GM19324 (cell line): ENCODE data around the gene ZBTB7A.

Experiments
- ATAC-seq: cut with Tn5 transposase; IDR thresholded peaks from one replicate; pipeline ENCODE4 v1.9.1; 2021; ENCODE audit warnings: mild to moderate bottlenecking, moderate library complexity; ENCODE audit not compliant: unreplicated experiment, low FRiP score

The ZBTB7A gene

GRCh38 chr19:4069331-4069959 is 2.7 kb upstream of the ZBTB7A start:
- no peak for ATAC-seq

- ATAC-seq: no peak
Measured at GRCh38 chr19:4068047-4068966, 1.6 kb upstream of the ZBTB7A start.

GRCh38 chr19:4067396-4068046 is 822 bp upstream of the ZBTB7A start:
- ATAC-seq: no peak

GRCh38 chr19:4066176-4066606 is 508 bp downstream of the ZBTB7A start:
- no peak for ATAC-seq

- peak; percentile 77 for ATAC-seq
Measured at GRCh38 chr19:4065430-4066175, 1.1 kb downstream of the ZBTB7A start.

- ATAC-seq: peak; percentile 0
Measured at GRCh38 chr19:4064496-4065260, 2.0 kb downstream of the ZBTB7A start.

- ATAC-seq: no peak
Measured at GRCh38 chr19:4064149-4064495, 2.6 kb downstream of the ZBTB7A start.

- ATAC-seq: no peak
Measured at GRCh38 chr19:4063369-4064148, 3.1 kb downstream of the ZBTB7A start.

GRCh38 chr19:4062419-4063368 is 4.0 kb downstream of the ZBTB7A start:
- ATAC-seq: no peak

GRCh38 chr19:4061683-4062418 is 4.8 kb downstream of the ZBTB7A start:
- no peak for ATAC-seq

GRCh38 chr19:4061178-4061682 is 5.5 kb downstream of the ZBTB7A start:
- ATAC-seq: no peak

- no peak for ATAC-seq
Measured at GRCh38 chr19:4060621-4061177, 6.0 kb downstream of the ZBTB7A start.

GRCh38 chr19:4059891-4060620 is 6.6 kb downstream of the ZBTB7A start:
- ATAC-seq: no peak

- no peak for ATAC-seq
Measured at GRCh38 chr19:4059453-4059871, 7.2 kb downstream of the ZBTB7A start.

- no peak for ATAC-seq
Measured at GRCh38 chr19:4058693-4059452, 7.8 kb downstream of the ZBTB7A start.
